ENCODE results near the gene LHFPL3.

DNA sequence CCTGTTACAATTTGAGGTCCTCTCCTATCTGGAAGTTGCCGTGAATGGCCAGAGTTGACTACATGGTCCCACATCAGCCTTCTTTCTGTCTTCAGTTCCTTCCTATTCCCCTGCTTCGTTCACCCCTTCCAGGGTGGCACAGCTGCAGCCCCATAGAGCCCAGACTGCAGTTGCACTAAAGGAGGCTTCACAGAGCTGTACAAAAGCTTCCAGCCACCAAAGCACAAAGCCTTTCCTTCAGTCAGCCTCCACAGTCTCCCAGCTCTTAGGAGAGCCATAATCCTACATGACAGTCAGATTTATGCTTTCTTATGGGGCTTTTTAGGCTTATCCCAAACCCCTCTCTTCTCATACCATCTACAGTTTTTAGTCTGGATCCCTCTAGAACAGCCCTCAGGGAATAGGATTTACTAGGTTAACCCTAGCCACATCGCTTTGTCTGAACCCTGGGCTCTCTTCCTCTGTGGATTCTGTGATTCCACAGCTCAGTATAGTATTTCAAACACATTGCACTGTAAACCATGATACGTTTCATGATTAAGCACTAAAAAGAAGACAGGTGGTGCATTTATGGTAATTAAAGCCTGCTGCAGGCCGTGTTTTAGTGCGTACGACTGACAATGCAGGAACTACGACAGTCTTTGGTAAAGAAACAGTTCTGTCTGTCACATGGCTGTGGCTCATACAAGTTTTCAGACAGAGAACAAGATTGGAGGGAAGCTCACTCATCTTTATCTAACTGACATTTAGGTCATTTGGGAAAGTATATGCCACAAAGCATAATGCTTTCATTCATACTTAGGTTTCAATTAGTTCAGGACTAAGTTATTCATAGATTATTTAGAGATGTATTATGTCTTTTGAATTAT lies 477.3 kb downstream of the LHFPL3 start:
- no peak for TF ChIP-seq POLR2A (IDR thresholded peaks at IDR 0.05)
- TF ChIP-seq, protein P1, sequence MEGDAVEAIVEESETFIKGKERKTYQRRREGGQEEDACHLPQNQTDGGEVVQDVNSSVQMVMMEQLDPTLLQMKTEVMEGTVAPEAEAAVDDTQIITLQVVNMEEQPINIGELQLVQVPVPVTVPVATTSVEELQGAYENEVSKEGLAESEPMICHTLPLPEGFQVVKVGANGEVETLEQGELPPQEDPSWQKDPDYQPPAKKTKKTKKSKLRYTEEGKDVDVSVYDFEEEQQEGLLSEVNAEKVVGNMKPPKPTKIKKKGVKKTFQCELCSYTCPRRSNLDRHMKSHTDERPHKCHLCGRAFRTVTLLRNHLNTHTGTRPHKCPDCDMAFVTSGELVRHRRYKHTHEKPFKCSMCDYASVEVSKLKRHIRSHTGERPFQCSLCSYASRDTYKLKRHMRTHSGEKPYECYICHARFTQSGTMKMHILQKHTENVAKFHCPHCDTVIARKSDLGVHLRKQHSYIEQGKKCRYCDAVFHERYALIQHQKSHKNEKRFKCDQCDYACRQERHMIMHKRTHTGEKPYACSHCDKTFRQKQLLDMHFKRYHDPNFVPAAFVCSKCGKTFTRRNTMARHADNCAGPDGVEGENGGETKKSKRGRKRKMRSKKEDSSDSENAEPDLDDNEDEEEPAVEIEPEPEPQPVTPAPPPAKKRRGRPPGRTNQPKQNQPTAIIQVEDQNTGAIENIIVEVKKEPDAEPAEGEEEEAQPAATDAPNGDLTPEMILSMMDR (IDR thresholded peaks at IDR 0.05 in 4 of 5, conservative IDR thresholded peaks at IDR 0.05 in 1 of 5), result no peak
